Kidney glomerular epithelial cell (primary cell): Measurements from ENCODE around the gene LRRC56.
A peak's percentile ranks its signal among the peaks of the same experiment; 100 is the strongest.

ENCODE experiments used
- DNase-seq: peaks from one replicate; lab custom pipeline; 2025; lab: John Stamatoyannopoulos, UW

The LRRC56 gene

GRCh38 chr11:540583-541432 is 3.5 kb downstream of the LRRC56 start:
- DNase-seq, result no peak

- DNase-seq, result no peak
Observed at GRCh38 chr11:541433-541885, 4.1 kb downstream of the LRRC56 start.

- no peak for DNase-seq
Observed at GRCh38 chr11:544817-545166, 7.5 kb downstream of the LRRC56 start.

GRCh38 chr11:545171-545570 is 7.8 kb downstream of the LRRC56 start:
- no peak for DNase-seq

- no peak for DNase-seq
Observed at GRCh38 chr11:548700-549603, 11.6 kb downstream of the LRRC56 start.

- DNase-seq, result no peak
Observed at GRCh38 chr11:550021-550745, 12.9 kb downstream of the LRRC56 start.

- no peak for DNase-seq
Observed at GRCh38 chr11:550746-551085, 13.4 kb downstream of the LRRC56 start.

- no peak for DNase-seq
Observed at GRCh38 chr11:551131-551530, 13.8 kb downstream of the LRRC56 start.

GRCh38 chr11:551596-551995 is 14.3 kb downstream of the LRRC56 start:
- DNase-seq, result no peak

- no peak for DNase-seq
Observed at GRCh38 chr11:553083-553987, 16.0 kb downstream of the LRRC56 start.

- no peak for DNase-seq
Observed at GRCh38 chr11:553988-554340, 16.6 kb downstream of the LRRC56 start.

GRCh38 chr11:554428-555226 is 17.3 kb downstream of the LRRC56 start:
- peak; percentile 30 for DNase-seq

- no peak for DNase-seq
Observed at GRCh38 chr11:555227-555779, 18.0 kb downstream of the LRRC56 start.

- DNase-seq, result no peak
Observed at GRCh38 chr11:555780-556661, 18.7 kb downstream of the LRRC56 start.

- no peak for DNase-seq
Observed at GRCh38 chr11:556662-557256, 19.4 kb downstream of the LRRC56 start.

- DNase-seq, result no peak
Observed at GRCh38 chr11:557328-558132, 20.2 kb downstream of the LRRC56 start.

GRCh38 chr11:558503-558902 is 21.2 kb downstream of the LRRC56 start:
- no peak for DNase-seq

- DNase-seq, result no peak
Observed at GRCh38 chr11:559020-559620, 21.8 kb downstream of the LRRC56 start.
